Right atrium auricular region (tissue), 2 donors: ENCODE measurements around the gene CFAP251. TPM values are rescaled to one million over a fixed set of nuclear protein-coding genes. Genes with fewer than 3 reads are reported as not detected.

Source experiments
- DNase-seq: peaks from one replicate; pipeline ENCODE4 v3.0.0-alpha.2; 2019; ENCODE audit warnings: low spot score
- H3K27ac ChIP-seq, 2 donors: fragments of 200-600 bp; sonication (generic); 1 replicate in 1 of 2; 2 replicates in 1 of 2; pipeline ENCODE4 v1.5.1; 2016 to 2019
- H3K27me3 ChIP-seq, 2 donors: fragments of 200-600 bp; sonication (generic); one replicate each; pipeline versions ENCODE4 v1.5.1 to v1.6.0; 2017 to 2019
- H3K36me3 ChIP-seq: fragments of 200-600 bp; sonication (generic); one replicate; pipeline ENCODE4 v1.5.1; 2016
- H3K4me1 ChIP-seq, 2 donors: fragments of 200-600 bp; sonication (generic); one replicate each; pipeline versions ENCODE4 v1.5.1 to v1.6.0; 2017 to 2019
- H3K4me3 ChIP-seq, 2 donors: fragments of 200-600 bp; sonication (generic); 1 replicate in 1 of 2; 2 replicates in 1 of 2; pipeline ENCODE4 v1.5.1; 2017 to 2019; ENCODE audit warnings: mild to moderate bottlenecking in 1 of 2, moderate library complexity in 1 of 2
- H3K9me3 ChIP-seq, 2 donors: fragments of 200-600 bp; sonication (generic); one replicate each; pipeline ENCODE4 v1.5.1; 2019
- total RNA-seq, 2 donors: library from RNA; depleted of rRNA; stranded (reverse); fragments of >200 nt; gene quantifications; one replicate each; pipeline ENCODE4 v1.1.0, GENCODE V29; 2016
- TF ChIP-seq, protein P1 (sequence below), 2 donors: fragments of 200-600 bp; sonication (generic); IDR thresholded peaks; one replicate each; pipeline ENCODE4 v1.5.1; 2019; ENCODE audit warnings: antibody characterized with exemption in 2 of 2

The CFAP251 gene
- total RNA-seq, 2 donors from 2014 or later: 1.0 to 2.2 TPM

DNA sequence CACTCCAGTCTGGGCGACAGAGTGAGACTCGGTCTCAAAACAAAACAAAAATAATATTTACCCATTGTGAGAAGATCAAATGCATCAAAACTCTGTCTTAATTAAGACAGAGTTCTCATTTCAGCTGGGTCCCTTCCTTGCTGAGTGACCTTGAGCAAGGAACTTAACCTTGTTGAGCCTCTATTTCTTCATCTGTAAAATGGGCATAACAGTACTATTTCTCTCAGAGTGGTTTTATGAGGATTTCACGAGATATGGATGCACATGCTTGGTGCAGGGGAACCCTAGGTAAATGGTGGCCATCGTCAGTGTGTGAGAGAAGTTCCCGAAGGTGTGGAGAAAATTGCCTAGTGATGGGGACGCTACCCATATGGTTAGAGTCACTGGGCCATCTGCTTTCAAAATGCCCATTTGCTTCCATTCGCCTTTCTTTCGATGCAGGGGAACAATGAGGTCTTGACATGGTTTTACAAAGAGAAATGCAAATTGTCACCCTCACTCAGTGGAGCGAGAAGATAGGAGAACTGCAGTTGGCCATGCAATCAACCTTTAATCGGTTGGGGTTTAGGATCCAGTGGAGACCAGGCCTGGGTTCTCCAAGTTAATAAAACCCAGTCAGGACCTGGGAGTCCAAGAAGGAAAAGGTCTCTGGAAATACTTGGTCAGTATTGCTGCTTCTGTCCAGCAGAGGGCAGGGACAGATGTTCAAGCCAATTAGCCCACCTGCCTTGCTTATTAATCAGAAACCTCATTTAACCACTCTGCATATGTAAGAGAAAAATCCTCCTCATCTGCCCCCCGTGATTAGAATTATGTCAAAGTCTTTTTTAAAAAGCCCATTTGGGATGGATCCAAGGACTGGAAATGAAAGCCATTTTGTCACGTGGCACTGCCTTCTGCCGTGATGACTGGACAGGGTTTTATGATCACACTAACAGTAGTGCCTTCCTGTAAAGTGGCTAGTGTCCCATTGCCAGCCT lies 37.2 kb downstream of the CFAP251 start:
- DNase-seq: no peak
- Histone ChIP-seq H3K4me1 (no peaks in the 10 kb centered on the region), H3K36me3 (no peaks in the 10 kb centered on the region), H3K9me3 (no peaks in the 10 kb centered on the region), H3K4me3 (no peak overlapping the region), H3K27ac (no peak overlapping the region), H3K27me3 (no peaks in the 10 kb centered on the region)
- TF ChIP-seq, protein P1, sequence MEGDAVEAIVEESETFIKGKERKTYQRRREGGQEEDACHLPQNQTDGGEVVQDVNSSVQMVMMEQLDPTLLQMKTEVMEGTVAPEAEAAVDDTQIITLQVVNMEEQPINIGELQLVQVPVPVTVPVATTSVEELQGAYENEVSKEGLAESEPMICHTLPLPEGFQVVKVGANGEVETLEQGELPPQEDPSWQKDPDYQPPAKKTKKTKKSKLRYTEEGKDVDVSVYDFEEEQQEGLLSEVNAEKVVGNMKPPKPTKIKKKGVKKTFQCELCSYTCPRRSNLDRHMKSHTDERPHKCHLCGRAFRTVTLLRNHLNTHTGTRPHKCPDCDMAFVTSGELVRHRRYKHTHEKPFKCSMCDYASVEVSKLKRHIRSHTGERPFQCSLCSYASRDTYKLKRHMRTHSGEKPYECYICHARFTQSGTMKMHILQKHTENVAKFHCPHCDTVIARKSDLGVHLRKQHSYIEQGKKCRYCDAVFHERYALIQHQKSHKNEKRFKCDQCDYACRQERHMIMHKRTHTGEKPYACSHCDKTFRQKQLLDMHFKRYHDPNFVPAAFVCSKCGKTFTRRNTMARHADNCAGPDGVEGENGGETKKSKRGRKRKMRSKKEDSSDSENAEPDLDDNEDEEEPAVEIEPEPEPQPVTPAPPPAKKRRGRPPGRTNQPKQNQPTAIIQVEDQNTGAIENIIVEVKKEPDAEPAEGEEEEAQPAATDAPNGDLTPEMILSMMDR (IDR thresholded peaks at IDR 0.05): peak; percentile 29 to 59

DNA sequence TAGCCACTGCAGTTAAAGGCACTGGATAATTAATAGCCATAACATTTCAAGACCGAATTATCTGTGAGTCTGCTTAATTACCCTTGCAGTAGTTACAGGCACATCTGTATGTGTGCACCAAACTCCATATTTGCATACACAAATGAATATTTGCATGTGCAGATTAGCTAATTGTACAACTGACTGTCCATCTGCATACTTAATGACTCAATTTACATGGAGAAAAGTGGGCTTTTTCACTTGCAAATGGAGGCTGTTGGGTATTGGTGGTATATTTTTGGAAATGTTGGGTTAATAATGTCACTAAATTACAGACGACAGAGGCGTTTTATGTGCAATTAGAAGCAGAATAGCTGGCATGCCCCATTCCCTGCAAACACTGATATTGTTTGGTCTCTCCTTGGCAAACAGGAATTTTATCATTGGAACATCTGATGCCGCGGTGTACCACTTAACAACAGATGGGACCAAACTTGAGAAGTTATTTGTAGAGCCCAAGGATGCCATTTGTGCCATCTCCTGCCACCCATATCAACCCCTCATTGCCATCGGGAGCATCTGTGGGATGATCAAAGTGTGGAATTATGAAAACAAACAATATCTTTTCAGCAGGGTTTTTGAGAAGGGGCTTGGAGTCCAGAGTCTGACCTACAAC lies 39.6 kb downstream of the CFAP251 start:
- H3K27ac ChIP-seq: no peak overlapping the region
- no peaks in the 10 kb centered on the region for H3K4me1 ChIP-seq
- H3K36me3 ChIP-seq: no peaks in the 10 kb centered on the region
- TF ChIP-seq, protein P1 (IDR thresholded peaks at IDR 0.05): no peak
- H3K4me3 ChIP-seq: no peak overlapping the region
- no peaks in the 10 kb centered on the region for H3K27me3 ChIP-seq
- H3K9me3 ChIP-seq: no peaks in the 10 kb centered on the region
- DNase-seq: no peak

DNA sequence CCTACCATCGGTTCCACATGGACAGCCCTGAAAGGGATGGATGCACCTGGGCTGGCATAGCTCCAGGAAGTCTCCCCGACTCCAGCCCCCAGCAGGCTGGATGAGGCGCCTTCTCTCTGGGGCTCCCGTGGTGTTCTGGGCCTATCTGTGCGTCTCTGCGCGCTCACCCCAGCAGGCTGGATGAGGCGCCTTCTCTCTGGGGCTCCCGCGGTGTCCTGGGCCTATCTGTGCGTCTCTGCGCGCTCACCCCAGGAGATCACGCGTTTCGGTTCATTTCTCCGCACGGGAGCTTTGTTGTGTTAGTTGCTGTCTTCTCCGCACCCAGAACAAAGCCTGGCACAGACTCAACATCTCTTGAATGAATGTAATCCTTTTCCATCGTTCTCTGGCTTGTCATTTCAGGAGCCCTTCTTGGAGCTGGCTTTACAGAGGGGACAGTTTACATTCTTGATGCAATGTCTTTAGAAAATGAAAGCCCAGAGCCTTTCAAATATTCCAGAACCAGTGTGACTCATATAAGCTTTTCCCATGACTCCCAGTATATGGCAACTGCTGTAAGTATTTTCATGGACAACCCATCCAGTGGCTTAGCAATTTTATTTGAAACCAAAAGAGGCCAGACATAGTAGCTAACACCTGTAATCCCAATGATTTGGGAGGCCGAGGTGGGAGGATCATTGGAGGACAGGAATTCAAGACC lies 40.3 kb downstream of the CFAP251 start:
- Histone ChIP-seq H3K4me3 (no peak overlapping the region), H3K36me3 (no peaks in the 10 kb centered on the region), H3K4me1 (no peaks in the 10 kb centered on the region), H3K9me3 (no peaks in the 10 kb centered on the region), H3K27me3 (no peaks in the 10 kb centered on the region), H3K27ac (no peak overlapping the region)
- no peak for DNase-seq
- TF ChIP-seq, protein P1 (IDR thresholded peaks at IDR 0.05): no peak

DNA sequence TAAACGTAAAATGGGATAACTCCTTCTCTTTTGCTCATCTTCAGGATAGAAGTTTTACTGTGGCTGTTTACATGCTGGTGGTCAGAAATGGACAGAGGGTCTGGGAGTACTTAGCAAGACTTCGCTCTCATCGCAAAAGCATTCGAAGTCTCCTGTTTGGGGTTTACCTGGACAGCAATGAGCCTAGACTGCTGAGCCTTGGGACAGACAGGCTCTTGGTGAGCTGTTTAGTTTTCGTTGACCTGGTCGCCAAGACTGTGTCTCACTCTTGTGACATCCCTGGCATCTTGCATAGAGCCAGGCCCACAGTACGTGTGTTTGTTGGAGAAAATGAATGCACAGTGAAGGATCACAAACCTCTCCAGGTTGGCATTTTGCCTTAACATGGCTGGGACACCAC lies 42.1 kb downstream of the CFAP251 start:
- no peaks in the 10 kb centered on the region for H3K36me3 ChIP-seq
- no peaks in the 10 kb centered on the region for H3K9me3 ChIP-seq
- H3K27me3 ChIP-seq: no peaks in the 10 kb centered on the region
- DNase-seq: no peak
- H3K4me1 ChIP-seq: no peaks in the 10 kb centered on the region
- H3K4me3 ChIP-seq: no peak overlapping the region
- TF ChIP-seq, protein P1 (IDR thresholded peaks at IDR 0.05): no peak
- no peak overlapping the region for H3K27ac ChIP-seq

DNA sequence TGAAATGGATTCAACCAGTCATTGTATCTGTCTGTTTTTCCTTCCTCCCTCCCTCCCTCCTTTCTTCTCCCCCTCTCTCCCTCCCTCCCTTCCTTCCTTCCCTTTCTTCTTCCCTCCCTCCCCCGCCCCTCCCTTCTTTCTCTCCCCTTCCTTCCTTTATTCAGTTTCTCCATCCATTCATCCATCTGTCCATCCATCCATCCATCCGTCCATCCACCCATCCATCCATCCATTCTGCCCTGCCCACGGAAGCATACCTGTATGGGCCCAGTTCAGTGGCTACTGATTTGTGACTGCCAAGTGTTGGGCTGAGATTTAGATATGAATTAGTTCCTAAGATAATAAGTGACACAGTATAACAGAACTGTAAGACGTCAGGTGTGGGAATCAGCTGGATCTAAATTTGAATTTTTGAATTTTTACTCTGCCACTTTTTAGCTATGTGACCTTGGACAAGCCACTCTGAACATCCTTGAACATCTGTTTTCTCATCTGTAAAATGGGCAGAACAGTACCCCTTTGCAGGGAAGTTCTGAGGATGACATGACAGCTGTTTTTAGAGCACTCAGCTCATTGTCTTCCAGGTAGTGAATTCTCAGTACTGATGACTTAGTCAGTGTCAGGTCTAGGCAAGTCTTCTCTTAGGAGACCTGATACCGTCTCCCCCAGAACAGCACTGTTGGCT lies 42.9 kb downstream of the CFAP251 start:
- H3K9me3 ChIP-seq: no peaks in the 10 kb centered on the region
- no peaks in the 10 kb centered on the region for H3K36me3 ChIP-seq
- H3K4me3 ChIP-seq: no peak overlapping the region
- no peak overlapping the region for H3K27ac ChIP-seq
- H3K4me1 ChIP-seq: no peaks in the 10 kb centered on the region
- DNase-seq: no peak
- no peaks in the 10 kb centered on the region for H3K27me3 ChIP-seq
- TF ChIP-seq, protein P1 (IDR thresholded peaks at IDR 0.05): no peak
